Prostate gland (tissue), 2 donors: Measurements from ENCODE around the gene HNRNPH3.

Experiments used
- POLR2A ChIP-seq: fragments of 450-650 bp; IDR thresholded peaks from one replicate; pipeline ENCODE4 v1.6.1; 2016; ENCODE audit warnings: antibody characterized with exemption, mild to moderate bottlenecking
- POLR2AphosphoS5 ChIP-seq: sonication (generic); formaldehyde crosslinking; IDR thresholded peaks from one replicate; pipeline ENCODE4 v1.6.1; 2017; ENCODE audit warnings: antibody characterized with exemption
- TF ChIP-seq, protein P1 (sequence below), 4 experiments: fragments of 200-600 bp in 2 of 4; fragments of 450-650 bp in 2 of 4; sonication (generic) in 2 of 4; IDR thresholded peaks; 1 replicate in 3 of 4; 2 replicates in 1 of 4; pipeline ENCODE4 v1.5.1; 2016 to 2019; ENCODE audit warnings: antibody characterized with exemption in 4 of 4, mild to moderate bottlenecking in 2 of 4, moderate library complexity in 2 of 4

DNA sequence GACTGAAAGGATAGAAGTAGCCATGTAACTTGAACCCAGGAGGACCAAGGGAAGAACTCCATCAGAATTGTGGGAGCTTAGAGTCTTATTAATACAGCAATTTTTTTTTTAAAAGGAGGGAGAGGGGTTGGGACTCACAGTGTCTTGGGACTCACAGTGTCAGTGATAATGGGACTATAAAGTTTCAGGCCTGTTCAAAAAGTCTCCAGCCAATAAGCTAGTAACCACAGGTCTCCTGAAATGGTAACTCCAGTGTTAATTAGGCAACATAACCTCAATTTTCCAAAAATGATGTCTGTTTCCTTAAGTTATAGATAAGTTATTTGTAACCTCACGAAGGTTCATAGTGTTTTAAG lies 2.4 kb upstream of the HNRNPH3 start:
- no peak for TF ChIP-seq POLR2A
- TF ChIP-seq, protein P1, sequence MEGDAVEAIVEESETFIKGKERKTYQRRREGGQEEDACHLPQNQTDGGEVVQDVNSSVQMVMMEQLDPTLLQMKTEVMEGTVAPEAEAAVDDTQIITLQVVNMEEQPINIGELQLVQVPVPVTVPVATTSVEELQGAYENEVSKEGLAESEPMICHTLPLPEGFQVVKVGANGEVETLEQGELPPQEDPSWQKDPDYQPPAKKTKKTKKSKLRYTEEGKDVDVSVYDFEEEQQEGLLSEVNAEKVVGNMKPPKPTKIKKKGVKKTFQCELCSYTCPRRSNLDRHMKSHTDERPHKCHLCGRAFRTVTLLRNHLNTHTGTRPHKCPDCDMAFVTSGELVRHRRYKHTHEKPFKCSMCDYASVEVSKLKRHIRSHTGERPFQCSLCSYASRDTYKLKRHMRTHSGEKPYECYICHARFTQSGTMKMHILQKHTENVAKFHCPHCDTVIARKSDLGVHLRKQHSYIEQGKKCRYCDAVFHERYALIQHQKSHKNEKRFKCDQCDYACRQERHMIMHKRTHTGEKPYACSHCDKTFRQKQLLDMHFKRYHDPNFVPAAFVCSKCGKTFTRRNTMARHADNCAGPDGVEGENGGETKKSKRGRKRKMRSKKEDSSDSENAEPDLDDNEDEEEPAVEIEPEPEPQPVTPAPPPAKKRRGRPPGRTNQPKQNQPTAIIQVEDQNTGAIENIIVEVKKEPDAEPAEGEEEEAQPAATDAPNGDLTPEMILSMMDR (IDR thresholded peaks at IDR 0.05) = no peak
- TF ChIP-seq POLR2AphosphoS5 = no peak
